Activated CD4-positive, alpha-beta T cell treated with anti-CD3 and anti-CD28 coated beads for 24 hours (primary cell): Measurements from ENCODE around the gene NARF.
A peak's percentile ranks its signal among the peaks of the same experiment; 100 is the strongest.
"Not testable (repeated sequence)": the region's sequence is repeated elsewhere in the genome, so short reads cannot be mapped to it uniquely, and the experiment has no call there.

Experiments used
- DNase-seq, 2 donors: peaks; one replicate each; pipeline ENCODE4 v3.0.0-alpha.2; 2020; ENCODE audit warnings: low read depth in 2 of 2

NARF gene

DNA sequence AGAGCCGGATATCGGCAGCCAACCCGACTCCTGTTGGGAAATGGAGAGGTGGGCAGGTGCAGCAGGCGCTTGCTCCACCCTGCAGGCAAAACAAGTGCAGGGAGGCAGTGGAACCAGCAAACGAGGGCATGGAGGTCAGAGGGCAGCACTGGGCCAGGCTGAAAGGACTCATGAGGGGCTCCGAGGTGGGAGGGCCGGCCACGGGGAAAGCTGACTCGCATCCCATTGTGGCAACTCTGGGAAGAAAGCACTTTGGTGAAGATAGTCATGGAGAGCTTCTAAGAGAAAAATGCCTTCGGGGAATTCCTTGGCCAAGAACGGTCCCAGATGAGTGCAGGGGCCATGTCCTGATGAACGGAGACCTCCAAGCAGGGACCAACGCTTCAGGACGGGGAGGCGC, 12.4 kb upstream of the NARF start:
- no peak for DNase-seq

DNA sequence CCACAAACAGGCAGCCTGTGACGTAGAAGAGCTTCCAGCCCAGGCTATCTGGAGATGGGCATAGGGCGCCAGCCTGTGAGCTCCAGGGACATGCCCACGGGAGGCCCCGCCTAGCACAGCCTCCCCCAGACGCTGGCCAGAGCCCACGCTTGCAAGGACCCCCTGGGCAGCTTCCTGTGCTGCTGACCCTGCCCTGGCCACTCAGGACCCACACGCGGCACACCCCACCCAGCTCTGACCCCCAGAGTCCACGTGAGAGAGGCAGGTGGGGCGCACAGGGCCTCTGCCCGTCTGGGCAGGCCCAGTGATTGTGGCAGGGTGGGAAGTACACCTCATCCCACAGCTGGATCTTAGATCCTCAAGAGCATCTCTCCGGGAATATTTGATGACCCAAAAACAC, 11.9 kb upstream of the NARF start:
- no peak for DNase-seq

DNA sequence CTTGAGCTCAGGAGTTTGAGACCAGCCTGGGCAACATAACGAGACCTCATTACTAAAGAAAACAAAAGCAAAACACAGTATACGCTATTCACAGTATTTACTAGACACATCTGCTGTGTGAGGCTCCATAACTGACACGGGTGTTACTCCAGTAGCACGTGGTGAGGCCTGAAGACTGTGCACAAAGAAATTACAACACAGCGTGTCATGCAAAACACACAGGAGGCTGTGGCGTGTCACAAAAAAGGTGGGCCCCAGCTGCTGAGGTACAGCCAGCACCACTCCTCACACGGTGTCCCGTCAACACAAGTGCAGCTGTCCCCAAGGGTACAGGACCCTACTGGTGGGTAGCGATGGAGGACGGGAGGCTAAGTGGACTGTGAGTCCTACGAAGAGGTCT, 10.7 kb upstream of the NARF start:
- DNase-seq = no peak

DNA sequence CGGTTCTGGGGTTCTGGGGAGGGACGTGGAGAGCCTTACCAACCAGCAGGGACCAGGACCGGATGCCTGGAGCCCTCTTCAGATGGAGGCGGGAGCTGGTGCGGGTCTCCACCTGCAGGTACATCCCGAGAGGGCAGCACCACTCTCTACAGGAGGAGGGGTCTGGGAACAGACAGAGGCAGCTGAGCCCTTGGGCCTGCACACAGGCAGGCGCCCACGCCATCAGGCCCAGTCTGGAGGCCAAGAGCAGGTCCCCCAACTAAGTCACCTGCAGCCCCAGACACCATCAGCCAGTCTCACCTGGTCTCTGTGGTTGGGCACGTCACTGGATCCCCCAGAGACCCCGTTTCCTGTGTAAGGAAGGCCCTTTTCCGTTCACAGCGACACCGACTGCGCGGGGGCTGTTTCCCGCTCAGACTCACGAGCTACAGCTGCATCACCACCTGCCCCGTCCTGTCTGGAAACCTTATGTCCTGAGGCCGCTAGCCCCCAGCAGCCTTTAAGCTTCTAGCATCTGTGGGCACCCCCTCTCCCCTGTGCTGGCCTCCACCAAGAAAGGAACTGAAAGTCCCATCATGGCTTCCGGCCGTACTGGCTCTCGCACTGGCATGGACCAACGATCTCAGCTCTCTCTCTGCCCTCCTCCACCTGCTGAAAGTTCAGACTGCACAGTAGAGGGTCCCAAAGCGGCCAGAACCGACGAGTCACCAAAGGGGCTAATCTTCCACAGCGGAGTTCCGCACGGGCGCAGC, 9.2 kb upstream of the NARF start:
- DNase-seq = peak; percentile 40 to 54

DNA sequence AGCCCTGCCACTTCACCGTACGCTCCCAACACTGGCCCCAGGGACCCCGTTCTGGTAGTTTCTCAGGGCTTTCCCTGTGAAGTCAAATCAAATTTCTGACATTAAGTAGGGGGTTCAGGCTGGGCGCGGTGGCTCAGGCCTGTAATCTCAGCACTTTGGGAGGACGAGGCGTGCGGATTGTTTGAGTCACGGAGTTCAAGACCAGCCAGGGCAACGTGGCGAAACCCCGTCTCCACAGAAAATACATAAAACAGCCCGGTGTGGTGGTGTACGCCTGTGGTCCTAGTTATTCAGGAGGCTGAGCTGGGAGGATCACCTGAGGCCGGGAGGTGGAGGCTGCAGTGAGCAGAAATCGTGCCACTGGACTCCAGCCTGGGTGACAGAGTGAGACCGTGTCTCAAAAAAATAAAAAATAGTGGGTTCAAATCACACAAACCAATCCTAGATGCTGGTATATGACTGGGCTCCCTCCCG, 8.6 kb upstream of the NARF start:
- peak in 1 of 2 donors; percentile 27 for DNase-seq

DNA sequence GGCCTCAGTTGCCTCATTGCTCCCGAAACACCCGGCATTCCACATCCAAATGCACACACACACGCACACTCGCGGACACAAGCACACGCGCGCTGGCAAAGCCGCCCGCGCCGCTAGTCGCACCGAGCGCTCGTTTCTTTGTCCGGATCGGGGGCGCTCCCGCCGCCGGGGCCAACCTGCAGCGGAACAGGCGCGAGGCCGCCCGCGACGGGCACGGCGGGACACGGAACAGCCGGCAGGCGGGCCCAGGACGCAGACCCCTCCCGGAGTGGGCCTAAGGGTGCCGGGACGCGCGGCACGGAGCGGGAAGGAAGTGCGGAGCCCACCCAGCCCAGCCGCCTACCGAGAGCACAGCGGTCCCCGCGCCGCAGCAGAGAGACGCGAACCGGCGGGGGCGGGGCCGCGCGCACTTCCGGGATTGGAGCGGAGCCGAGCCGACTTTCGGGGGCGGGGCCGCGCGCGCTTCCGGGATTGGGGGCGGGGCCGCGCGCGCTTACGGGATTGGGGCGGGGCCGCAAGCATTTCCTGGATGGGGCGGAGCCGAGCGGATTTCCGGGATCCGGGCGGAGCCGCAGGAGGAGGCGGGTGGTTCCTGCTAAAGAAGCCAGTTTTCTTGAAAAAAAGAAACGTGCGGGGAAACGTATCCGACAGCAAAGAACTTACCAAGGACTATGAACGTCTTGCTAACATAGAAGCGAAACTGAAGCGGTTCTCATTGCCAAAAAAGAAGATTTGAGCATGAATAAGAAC, 8.0 kb upstream of the NARF start, which contains the start of gene CYBC1:
Gene CYBC1, minus strand, starts transcription at position 396 of the 750 bp plus-strand sequence. CDS start 1,498 bp downstream, outside the sequence.
- peak; percentile 94 to 95 for DNase-seq

DNA sequence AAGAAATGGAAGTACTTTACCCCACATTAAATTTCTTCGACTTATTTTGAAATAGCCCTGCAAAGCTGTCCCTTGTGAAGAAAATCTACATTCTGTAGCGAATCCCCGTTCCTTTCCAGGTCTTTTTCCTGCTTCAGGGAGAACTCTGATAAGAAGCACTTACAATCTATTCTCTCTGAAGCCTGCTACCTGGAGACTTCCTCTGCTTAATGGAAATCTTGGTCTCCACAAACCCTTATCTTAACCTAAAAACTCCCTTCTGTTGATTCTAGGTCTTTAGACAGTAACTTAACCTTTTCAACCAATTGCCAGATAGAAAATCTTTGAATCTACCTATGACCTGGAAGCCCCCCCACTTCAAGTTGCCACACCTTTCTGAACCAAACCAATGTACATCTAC, 6.4 kb upstream of the NARF start:
- DNase-seq = no peak

DNA sequence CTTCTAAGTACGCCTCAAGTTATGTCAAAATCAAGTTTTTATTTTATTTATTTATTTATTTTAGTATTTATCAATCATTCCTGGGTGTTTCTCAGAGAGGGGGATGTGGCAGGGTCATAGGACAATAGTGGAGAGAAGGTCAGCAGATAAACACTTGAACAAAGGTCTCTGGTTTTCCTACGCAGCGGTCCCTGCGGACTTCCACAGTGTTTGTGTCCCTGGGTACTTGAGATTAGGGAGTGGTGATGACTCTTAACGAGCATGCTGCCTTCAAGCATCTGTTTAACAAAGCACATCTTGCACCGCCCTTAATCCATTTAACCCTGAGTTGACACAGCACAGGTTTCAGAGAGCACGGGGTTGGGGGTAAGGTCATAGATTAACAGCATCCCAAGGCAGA, 5.4 kb upstream of the NARF start:
- not testable (repeated sequence) for DNase-seq

DNA sequence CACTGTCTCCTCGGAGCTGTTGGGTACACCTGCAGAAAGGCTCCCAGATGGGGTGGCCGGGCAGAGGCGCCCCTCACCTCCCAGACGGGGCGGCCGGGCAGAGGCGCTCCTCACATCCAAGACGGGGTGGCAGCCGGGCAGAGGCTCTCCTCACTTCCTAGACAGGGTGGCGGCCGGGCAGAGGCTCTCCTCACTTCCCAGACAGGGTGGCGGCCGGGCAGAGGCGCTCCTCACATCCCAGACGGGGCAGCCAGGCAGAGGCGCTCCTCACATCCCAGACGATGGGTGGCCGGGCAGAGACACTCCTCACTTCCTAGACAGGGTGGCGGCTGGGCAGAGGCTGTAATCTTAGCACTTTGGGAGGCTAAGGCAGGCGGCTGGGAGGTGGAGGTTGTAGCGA, 4.8 kb upstream of the NARF start:
- not testable (repeated sequence) for DNase-seq

DNA sequence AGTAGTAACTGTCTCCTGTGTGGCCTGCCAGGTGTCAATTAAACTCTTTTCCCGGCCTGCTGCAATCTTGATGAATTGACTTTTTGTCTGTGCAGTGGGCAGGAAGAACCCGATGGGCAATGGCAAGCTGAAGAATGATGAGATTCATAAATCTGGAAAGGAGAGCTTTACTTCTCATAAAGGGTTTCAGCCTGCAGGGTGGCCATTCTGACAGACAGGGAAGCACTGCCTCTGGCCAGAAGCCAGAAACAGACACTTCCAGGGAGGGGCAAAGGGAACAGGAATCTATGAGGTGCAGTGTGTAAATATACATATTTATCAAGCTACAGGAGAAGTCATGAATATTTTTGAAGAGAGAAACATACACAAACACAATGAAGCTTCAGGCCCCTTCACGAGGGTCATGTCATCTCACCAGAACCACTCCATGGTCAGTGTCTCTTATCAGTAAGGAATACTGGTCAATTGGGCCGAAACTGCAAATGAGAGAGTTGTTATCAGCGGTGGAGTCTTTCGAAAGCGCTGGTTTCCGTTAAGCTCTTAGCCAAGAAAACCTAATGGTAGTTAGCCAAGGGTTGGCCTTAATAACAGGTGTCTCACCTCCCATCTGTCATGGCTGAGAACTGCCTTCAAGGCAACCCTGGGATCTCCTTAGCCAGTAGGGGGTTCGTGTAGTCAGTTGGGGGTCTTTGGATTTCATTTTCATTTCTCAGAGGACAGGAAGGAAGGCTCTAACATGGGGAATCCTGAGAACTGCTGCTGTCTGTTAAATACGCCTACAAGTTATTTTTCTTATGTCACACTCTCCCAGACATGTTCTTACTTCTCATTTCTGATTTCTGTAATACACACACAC, 1.2 kb upstream of the NARF start:
- DNase-seq = no peak

DNA sequence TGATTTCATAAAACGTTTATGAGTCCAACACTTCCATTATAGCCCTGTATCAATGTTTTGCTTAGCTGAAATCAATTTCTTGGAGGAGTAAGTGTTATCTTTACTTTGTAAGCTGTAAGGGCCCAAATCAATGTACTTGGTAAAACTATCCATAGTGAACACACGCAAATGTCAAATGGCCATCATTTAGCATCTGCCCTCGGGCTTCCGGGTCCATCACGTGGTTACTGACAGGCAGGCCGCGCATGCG, 687 bp upstream of the NARF start:
- no peak for DNase-seq

DNA sequence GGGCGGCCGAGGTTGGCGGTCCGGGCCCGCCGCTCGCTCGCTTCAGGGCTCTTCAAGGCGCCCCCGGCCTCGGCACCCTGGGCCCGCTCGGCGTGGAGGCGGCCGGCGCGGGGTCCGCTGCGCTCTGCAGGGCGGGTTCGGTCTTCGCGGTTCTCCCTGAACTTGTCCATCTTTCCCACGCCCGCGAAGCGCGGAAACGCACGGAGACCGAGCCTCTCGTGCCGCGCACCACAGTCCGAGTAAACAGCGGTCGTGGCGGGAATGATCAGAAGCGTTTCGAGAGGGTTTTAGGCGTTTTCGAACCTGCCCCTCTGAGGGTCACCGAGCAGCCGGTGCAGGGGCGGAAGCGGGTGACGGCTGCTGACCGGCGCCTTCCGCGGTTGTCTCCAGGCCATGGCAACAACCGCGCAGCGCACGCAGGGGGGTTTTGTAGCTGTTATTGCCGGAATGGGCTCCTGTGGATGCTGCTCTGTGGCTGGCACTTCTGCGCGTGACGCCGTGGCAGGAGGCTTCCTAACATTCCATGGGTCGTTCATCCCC, 414 bp downstream of the NARF start:
- DNase-seq = no peak

DNA sequence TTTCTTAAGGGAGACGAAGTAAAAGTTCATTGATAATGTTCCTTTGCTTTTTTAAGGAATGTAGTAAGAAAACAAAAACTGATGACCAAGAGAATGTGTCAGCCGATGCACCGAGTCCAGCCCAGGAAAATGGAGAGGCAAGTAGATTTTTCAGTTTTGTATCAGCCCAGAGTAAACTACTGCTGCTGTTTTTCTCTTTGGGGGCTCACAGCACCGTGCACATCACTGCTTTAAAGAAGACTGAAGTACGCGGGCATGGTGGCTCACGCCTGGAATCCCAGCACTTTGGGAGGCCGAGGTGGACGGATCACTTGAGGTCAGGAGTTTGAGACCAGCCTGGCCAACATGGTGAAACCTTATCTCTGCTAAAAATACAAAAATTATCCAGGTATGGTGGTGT, 1.4 kb downstream of the NARF start:
- DNase-seq = not testable (repeated sequence)

DNA sequence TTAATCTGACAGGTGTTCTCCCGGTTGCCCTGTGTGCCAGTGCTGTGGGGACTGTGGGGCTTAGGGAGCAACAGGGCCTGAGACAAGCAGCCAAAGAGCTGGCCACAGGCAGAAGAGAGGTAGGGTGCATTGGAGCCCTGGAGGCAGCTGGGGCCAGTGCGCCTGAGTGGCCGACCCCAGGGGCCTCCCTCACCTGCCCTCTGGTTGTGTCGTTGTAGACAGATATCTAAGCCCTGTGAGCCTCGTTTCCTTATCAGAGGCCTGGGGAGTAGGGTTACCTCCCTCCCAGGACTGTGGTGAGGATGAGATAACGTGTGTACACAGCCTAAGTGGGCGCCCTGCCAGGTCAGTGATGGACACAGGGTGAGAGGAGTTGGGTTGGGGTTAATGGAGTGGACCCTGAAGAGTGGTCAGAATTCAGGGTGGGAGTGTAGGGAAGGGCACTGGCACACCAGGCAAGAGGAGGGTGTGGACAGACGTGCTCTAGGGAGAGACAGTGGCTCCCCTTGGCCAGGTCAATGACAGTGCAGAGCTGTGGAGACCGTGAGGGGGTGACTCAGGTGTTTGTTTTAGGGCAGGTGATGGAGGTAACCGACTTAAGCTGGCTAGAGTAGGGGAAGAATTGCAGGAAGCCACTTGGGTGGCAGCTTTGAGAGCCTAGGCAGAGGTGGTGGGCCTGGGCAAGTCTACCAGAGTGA, 3.4 kb downstream of the NARF start:
- DNase-seq = no peak

DNA sequence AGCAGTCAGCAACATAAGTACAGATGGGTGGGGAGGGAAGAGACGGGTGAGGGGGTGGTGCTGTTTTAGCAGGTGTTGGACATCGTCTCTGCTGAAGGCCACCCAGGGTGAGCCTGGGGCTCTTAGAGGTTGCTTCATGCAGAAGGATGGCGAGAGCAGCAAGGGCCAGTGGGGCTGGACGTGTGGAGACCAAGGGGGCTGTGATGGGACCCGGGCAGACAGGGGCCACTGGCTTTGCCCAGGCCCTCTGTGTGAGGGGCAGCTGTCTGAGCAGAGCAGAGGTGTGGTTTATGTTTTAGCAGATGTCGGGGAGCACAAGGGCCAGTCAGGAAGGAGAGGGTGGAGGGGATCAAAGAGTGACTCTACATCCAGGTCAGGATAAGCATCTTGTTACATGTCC, 4.8 kb downstream of the NARF start:
- DNase-seq = no peak

DNA sequence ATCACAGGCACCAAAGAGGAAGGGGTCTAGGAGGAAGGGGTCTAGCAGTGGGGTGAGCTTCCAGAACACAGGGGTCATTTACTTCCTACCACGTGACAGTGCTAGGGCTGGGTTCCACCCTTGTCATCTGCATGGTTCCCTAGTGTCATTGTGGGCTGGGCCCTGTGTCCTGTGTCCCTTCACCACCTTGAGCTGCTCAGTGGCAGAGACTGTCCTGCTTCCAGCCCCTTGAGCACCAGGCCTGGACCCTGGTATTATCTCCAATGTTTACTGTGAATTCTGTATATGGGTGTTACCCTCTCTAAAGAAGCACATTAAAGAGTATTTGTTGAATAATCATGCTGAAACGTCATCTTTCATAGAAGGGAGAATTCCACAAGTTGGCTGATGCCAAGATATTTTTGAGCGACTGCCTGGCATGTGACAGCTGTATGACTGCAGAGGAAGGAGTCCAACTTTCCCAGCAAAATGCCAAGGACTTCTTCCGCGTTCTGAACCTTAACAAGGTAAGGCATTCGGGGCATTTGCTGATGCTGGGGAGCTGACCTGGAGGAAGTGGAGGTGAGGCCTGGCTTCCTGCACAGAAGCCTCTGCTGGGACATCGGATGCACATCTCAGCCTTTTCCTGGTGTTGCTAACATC, 5.5 kb downstream of the NARF start:
- no peak for DNase-seq

DNA sequence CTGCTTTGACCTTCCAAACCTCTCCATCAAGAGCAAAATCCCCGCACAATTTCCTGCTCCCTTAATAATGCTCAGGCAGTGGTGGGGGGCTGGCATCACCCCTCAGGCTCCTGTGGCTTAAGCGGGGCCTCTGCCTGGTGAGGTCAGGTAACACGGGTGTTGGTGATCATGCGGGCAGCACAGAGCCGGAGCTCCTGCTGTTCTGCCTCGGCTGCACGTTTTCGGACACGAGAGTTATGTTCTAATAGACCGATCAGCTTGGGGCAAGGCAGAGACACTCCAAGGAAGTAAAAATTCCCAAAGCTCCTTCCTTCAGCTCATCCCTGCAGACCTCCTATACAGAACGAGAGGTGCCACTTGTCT, 6.0 kb downstream of the NARF start:
- no peak for DNase-seq

DNA sequence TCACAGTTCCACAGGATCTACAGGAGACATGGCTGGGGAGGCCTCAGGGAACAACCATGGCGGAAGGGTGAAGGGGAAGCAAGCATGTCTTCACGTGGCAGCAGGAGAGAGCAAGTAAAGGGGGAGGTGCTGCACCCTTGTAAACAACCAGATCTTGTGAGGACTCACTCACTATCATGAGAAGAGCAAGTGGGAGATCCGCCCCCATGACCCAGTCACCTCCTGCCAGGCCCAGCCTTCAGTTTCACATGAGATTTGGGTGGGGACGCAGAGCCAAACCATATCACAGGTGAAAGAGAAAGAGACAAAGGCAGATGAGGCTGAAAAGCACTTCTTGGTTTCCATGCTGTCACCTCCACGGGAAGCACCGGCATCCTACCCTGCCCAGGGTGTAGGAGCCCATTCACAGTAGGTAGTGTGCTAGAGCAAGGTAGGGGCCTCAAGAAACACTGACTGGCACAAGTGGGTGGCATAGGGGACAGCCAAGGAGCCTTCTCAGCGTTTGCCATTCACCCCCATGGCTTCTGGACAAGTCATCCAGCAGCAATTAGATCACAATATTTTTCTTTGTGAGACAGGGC, 6.6 kb downstream of the NARF start:
- no peak for DNase-seq

DNA sequence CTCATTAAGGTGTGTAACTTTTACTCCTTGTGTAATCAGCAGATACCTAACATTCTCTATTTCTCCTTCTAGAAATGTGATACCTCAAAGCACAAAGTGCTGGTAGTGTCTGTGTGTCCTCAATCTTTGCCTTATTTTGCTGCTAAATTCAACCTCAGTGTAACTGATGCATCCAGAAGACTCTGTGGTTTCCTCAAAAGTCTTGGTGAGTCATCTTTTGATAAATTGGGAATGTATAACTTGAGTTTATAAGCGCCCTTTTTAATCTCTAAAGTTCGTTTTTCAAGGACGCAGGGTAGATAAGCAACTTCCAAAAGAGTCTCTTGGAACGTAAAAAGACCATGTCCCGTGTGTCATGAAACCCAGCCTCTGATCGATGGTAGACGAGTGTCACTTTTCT, 10.2 kb downstream of the NARF start:
- DNase-seq = no peak

DNA sequence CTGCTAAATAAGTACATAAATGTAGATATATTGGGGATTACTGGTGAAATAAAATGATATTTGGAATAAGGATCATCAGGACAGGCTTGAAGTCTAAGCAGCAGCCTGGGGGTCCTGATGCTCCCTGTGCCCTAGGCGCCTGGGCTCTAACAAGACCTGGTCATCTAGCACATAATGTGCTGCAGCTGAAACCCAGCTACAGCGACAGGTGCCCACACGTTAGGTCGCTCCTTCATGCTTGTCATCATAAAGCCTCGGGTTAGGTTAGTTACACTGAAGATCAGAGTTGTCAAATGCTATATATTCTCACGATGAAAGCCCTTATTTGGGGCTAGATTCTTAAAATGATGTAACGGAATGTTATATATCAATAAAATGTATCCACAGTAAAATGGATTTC, 11.5 kb downstream of the NARF start:
- DNase-seq = no peak
